ENCODE results near the gene ARID4B. TPM values are rescaled to one million over a fixed set of nuclear protein-coding genes. Genes with fewer than 3 reads are reported as not detected.

ARID4B gene
- total and polyA plus RNA-seq, 2 of the 13 experiments (the other 11 are each of a cell fraction or from before 2014, with no cell fraction given): 9.7 to 24.6 TPM

- in situ Hi-C loops (cut with HindIII; ENCODE audit: extremely low pct_ligation_motif_present, low pct_unique_long_range_greater_than_20kb): no loop called here
- H3K4me2 ChIP-seq (ENCODE audit: low read depth, low read length): no peak overlapping the region
Observed at GRCh38 chr1:235290740-235291502, 37.1 kb downstream of the ARID4B start.

More at GRCh38 chr1:235290740-235291502, 37.1 kb downstream of the ARID4B start:
- Histone ChIP-seq H3K27me3 (ENCODE audit: control insufficient read depth in 1 of 2, insufficient read depth in 2 of 2, low read length in 2 of 2) (no peaks in the 10 kb centered on the region), H2AFZ (ENCODE audit: low read length) (no peak overlapping the region), H3K4me3 (replicated peaks in 1 of 3; ENCODE audit: insufficient read depth in 1 of 3, low read depth in 2 of 3, low read length in 3 of 3) (no peak overlapping the region), H3K79me2 (ENCODE audit: insufficient read depth, low read length) (peaks cover 96% of the 10 kb centered on the region), H4K20me1 (ENCODE audit: insufficient read depth, low read length) (peaks cover 46% of the 10 kb centered on the region), H3K9ac (ENCODE audit: insufficient read depth, low read depth, low read length) (no peak overlapping the region), H3K4me1 (ENCODE audit: insufficient read depth, low read length) (peaks cover 31% of the 10 kb centered on the region), H3K27ac (ENCODE audit: extremely low read length, insufficient read depth, low read length) (no peak overlapping the region), H3K9me3 (ENCODE audit: low read length) (no peaks in the 10 kb centered on the region), H3K36me3 (replicated peaks in 1 of 2; ENCODE audit: control insufficient read depth in 1 of 2, insufficient read depth in 2 of 2, low read length in 2 of 2) (no peaks in the 10 kb centered on the region)
- no peak for ATAC-seq
- WGBS (ENCODE audit: low lambda C conversion rate): 98% methylated on average over 12 of the region's 12 CpGs
- DNase-seq (ENCODE audit: low spot score): no peak
- no peak for FAIRE-seq
- no TSS peak for BruUV-seq (replicated peaks)
- TF ChIP-seq ZNF367 (CRISPR knock-in tag; IDR thresholded peaks at IDR 0.05; ENCODE audit: borderline replicate concordance): no peak
- TF ChIP-seq NBN (conservative IDR thresholded peaks at IDR 0.05): no peak
- TF ChIP-seq MED8 (CRISPR knock-in tag; IDR thresholded peaks at IDR 0.05; ENCODE audit: insufficient replicate concordance): no peak
- no peak for TF ChIP-seq TAF1 (CRISPR knock-in tag; IDR thresholded peaks at IDR 0.05)
- TF ChIP-seq ZNF598 (CRISPR knock-in tag; IDR thresholded peaks at IDR 0.05; ENCODE audit: borderline replicate concordance): no peak
- TF ChIP-seq HMG20B (CRISPR knock-in tag; conservative IDR thresholded peaks at IDR 0.05): no peak
- TF ChIP-seq, protein P1, sequence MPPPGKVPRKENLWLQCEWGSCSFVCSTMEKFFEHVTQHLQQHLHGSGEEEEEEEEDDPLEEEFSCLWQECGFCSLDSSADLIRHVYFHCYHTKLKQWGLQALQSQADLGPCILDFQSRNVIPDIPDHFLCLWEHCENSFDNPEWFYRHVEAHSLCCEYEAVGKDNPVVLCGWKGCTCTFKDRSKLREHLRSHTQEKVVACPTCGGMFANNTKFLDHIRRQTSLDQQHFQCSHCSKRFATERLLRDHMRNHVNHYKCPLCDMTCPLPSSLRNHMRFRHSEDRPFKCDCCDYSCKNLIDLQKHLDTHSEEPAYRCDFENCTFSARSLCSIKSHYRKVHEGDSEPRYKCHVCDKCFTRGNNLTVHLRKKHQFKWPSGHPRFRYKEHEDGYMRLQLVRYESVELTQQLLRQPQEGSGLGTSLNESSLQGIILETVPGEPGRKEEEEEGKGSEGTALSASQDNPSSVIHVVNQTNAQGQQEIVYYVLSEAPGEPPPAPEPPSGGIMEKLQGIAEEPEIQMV (CRISPR knock-in tag; IDR thresholded peaks at IDR 0.05; ENCODE audit: low read depth): no peak
- TF ChIP-seq ZNF432 (CRISPR knock-in tag; IDR thresholded peaks at IDR 0.05; ENCODE audit: borderline replicate concordance): no peak
- TF ChIP-seq ZNF720 (CRISPR knock-in tag; IDR thresholded peaks at IDR 0.05): no peak
- TF ChIP-seq, protein P2, sequence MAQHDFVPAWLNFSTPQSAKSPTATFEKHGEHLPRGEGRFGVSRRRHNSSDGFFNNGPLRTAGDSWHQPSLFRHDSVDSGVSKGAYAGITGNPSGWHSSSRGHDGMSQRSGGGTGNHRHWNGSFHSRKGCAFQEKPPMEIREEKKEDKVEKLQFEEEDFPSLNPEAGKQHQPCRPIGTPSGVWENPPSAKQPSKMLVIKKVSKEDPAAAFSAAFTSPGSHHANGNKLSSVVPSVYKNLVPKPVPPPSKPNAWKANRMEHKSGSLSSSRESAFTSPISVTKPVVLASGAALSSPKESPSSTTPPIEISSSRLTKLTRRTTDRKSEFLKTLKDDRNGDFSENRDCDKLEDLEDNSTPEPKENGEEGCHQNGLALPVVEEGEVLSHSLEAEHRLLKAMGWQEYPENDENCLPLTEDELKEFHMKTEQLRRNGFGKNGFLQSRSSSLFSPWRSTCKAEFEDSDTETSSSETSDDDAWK (CRISPR knock-in tag; IDR thresholded peaks at IDR 0.05): no peak
- no peak for TF ChIP-seq ZNF883 (CRISPR knock-in tag; IDR thresholded peaks at IDR 0.05; ENCODE audit: not compliant biosample characterization)
- POLR2A ChIA-PET: no interaction called here
- intact Hi-C loops (cut with micrococcal nuclease; ENCODE audit: unreplicated experiment): no loop called here
- CTCF ChIA-PET (ENCODE audit: low intra/inter-chr PET ratio, low total read pairs): no interaction called here

Measured in HepG2 (cell line).